GM18867 (cell line): ENCODE measurements around the gene MYO7A.

ENCODE experiments used
- ATAC-seq: cut with Tn5 transposase; IDR thresholded peaks from one replicate; pipeline ENCODE4 v1.9.1; 2021; ENCODE audit warnings: mild to moderate bottlenecking, moderate library complexity; ENCODE audit not compliant: unreplicated experiment

Gene MYO7A

GRCh38 chr11:77262803-77263202 lies 134.8 kb downstream of the MYO7A start:
- ATAC-seq: no peak
